ENCODE measurements around the gene NEK3.
"Not testable (repeated sequence)": the region's sequence is repeated elsewhere in the genome, so short reads cannot be mapped to it uniquely, and the experiment has no call there.

NEK3 gene

DNA sequence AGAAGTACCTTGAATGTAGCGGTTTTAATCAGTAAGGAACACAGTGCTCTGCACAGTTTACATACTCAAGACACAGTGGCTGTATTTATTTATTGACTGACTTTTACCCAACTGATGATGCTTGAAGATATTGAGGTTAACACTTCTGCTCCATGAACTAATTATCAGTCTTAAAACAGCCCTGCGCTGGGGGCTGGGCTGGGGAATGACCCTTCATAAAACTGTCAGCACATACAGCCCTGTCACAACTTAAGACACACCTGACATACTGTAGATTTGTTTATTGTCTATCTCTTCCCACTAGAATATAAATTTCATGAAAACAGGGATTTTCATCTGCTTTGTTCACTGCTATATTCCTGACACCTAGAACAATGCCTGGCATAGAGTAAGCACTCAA lies 41.3 kb downstream of the NEK3 start:
- DNase-seq (ENCODE audit: low spot score): no peak

DNA sequence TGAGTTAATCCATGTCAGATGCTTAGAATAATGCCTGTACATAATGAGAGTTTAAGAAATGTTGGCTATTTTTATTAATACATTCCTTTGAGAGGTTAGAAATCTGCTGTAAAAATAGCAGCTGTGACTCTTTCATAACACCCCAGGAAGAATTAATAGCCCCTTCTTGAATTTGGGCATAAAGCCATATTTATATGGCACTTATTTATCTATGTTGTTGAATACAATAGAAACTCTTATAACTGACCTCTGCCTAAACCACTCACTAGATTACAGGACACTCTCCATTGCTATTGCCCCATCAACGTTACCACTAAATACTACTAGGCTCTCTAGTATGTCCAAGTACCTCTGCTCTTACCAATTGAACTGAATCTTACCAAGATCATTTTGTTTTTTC lies 46.8 kb downstream of the NEK3 start:
- DNase-seq (ENCODE audit: low spot score): no peak

DNA sequence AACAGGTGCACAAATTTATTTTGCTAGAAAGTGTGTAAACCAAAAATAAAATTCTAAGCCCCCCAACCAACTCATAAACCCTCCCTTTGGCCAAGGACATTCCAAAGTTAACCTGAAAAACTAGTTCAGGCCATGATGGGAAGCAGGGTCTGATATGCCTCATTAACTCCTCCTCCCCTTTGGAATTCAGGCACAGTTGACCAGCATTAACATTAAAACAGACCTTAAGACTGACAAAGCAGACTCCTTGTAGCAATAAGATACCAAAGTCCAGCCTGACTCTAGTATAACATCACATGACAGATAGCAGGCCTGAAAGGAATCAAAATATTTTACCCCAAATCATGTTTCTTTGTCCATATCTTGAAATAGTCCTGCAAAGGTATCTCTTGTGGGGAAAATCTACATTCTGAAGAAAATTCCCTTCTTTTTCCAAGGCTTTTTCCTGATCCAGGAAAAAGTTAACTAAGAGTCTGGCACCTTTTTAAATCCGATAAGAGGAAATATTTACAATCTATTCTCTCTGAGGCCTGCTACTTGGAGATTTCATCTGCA lies 50.2 kb downstream of the NEK3 start:
- DNase-seq (ENCODE audit: low spot score): no peak

DNA sequence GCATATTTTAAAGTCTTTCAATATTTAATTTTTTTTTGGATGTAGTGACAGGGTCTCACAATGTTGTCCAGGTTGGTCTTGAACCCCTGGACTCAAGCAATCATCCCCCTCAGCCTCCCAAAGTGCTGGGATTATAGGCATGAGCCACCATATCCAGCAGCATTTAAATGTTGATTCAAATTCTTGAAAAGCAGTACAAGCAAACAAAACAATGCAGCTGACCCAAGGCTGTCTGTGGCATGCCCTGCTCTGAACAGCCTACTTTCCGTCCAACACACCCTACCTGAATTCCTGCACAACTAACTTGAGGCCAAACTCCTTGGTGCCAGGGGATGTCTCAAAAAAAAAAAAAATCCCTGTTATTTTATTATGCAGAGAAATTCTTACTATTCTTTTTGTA lies 53.6 kb downstream of the NEK3 start:
- no peak for DNase-seq (ENCODE audit: low spot score)

DNA sequence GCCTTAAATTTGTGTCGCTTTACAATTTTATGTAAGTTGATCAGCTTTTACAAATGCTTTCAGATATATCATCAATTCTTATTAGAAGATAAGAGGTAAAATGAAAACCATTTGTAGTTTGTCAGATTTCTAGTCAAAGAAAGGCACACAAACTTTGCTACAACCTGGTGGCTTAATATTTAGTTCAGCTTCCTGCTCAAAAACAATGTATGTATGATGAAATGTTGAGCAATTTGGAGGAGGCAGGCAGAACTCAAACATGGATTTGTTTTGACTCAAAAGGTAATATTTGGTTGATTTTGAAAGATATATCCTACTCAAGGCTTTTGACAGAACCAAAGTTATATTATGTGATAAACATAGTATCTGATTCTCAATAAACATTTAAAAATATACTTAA lies 54.8 kb downstream of the NEK3 start:
- no peak for DNase-seq (ENCODE audit: low spot score)

DNA sequence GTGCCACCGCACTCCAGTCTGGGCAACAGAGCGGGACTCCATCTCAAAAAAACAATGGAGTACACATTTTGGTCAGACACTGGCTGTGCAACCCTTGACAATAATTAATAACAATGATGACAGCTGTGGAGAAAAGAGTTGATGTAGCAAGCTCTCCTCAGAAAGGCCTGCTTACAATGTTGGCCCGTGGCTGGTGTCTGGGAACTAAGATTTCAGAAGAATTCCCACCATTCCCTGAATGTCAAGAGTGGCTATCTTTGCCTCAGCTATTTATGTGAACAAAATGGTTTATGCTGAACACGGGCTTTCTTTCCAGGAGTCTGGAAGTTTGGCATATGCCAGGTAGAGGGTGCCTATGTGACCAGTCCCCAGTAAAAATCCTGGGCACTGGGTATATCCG lies 56.0 kb downstream of the NEK3 start:
- DNase-seq (ENCODE audit: low spot score): no peak

DNA sequence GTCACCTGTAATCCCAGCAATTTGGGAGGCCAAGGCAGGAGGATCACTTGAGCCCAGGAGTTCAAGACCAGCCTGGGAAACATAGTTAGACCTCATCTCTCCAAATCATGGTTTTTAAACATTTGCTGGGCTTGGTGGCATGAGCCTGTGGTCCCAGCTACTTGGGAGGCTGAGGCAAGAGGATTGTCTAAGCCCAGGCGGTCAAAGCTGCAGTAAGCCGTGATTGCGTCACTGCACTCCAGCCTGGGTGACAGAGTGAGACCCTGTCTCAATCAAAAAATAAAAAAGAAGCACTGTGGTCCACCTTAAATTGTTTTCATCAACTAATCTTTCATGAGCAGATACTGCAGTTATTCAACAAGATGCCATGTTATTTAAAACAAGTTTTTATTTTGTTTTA lies 57.0 kb downstream of the NEK3 start:
- DNase-seq (ENCODE audit: low spot score): not testable (repeated sequence)

DNA sequence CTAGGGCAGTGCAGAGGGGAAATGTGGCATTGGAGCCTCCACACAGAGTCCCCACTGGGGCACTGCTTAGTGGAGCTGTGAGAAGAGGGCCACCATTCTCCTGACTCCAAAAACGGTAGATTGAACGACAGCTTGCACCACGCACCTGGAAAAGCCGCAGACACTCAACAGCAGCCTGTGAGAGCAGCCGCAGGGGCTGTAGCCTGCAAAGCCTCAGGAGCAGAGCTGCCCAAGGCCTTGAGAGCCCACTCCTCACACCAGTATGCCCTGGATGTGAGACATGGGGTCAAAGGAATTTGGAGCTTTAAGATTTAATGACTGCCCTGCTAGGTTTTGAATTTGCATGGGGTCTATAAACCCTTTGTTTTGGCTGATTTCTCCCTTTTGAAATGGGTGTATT lies 62.2 kb downstream of the NEK3 start:
- no peak for DNase-seq (ENCODE audit: low spot score)

DNA sequence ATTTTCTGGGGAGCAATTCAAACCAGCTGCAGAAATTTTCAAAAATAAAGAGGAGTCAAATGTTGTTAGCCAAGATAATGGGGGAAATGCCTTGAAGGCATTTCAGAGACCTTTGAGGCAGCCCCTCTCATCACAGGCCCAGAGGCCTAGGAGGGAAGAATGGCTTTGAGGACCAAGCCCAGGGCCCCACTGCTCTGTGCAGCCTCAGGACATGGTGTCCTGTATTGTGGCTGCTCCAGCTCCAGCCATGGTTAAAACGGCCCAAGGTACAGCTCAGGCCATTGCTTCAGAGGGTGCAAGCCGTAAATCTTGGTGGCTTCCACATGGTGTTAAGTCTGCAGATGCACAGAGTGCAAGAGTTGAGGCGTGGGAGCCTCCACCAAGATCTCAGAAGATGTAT lies 62.6 kb downstream of the NEK3 start:
- no peak for DNase-seq (ENCODE audit: low spot score)

DNA sequence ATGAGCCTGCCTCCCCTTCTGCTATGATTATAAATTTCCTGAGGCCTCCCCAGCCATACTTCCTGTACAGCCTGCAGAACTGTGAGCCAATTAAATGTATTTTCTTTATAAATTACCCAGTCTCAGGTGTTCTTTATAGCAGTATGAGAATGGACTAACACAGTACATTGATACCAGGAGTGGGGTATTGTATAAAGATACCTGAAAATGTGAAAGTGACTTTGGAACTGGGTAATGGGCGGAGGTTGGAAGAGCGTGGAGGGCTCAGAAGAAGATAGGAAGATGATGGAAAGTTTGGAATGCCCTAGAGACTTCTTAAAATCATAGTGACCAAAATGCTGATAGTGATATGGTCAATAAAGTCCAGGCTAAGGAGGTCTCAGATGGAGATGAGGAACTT lies 63.3 kb downstream of the NEK3 start:
- no peak for DNase-seq (ENCODE audit: low spot score)

DNA sequence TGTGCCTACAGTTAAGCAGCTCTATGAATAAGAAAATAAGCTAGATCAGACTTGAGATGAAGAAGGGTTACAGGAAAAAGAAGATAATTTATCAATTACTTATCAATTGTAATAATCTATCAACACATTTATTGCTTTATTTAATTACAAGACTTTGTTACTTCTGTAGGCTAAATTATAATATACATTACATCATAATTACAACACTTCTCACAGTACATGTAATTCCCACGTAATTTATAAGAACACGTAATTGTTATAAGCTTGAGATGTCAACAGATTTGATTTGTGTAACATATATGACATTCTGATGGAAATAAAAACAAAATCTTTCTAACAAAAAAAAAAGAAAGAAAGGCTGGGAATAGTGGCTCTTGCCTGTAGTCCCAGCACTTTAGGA lies 67.3 kb downstream of the NEK3 start:
- no peak for DNase-seq (ENCODE audit: low spot score)

DNA sequence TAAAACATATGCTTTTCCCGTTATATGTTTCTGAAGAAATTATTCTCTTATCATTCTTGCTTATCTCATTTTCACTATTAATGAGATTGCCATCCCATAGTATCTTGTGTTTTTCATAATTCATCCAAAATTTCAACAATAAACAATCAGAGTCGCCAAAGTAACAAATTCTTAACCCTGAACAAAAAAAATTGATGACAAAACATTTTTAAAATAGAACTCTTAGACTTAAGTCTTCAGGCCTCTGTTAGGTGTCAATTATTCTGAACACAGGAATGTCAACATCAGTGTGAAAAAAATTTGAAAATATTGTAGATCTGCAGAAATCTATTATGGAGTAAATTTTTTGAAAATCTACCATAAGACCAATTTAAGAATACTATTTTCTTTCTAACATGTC lies 67.9 kb downstream of the NEK3 start:
- no peak for DNase-seq (ENCODE audit: low spot score)

DNA sequence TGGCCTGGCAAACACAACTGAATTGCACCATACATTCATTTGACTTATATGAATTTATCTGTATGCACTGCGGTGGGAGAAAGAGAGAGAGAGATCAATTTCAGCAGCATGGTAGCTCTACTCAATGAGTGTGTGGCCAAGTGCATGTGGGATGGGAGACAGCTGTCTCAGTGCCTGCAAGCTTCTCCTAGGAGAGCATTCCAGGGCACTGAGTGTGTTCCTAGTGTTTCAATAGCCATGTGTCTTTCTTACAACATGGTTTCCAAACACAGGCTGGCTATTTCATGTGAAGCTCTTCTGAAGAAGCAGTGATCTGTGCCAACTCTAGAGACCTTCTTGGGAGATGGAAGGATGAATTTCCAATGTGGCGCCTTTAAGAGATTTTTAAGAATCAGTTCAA lies 74.0 kb downstream of the NEK3 start:
- no peak for DNase-seq (ENCODE audit: low spot score)

DNA sequence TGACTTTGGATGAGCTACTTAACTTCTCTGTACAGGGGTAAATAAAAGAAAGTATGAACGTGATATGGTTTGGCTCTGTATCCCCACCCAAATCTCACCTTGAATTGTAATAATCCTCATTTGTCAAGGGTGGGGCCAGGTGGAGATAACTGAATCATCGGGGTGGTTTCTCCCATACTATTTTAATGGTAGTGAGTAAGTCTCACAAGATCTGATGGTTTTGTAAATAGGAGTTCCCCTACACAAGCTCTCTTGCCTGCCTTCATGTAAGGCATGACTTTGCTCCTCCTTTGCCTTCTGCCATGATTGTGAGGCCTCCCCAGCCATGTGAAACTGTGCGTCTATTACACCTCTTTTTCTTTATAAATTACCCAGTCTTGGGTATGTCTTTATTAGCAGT lies 74.4 kb downstream of the NEK3 start:
- not testable (repeated sequence) for DNase-seq (ENCODE audit: low spot score)

All from D341Med (cell line).